Fibroblast of mammary gland (primary cell): Measurements from ENCODE around the gene INPP5A.

Source experiments
- DNase-seq: peaks from one replicate; pipeline ENCODE4 v3.0.0-alpha.2; 2010; ENCODE audit warnings: low read depth
- H3K4me3 ChIP-seq: 2 replicates; pipeline ENCODE4 v1.5.1; 2011; ENCODE audit warnings: low read depth, mild to moderate bottlenecking, low read length, moderate library complexity; ENCODE audit not compliant: control insufficient read depth
- CTCF ChIP-seq: conservative IDR thresholded peaks from 2 replicates; pipeline ENCODE4 v1.5.1; 2011; ENCODE audit warnings: low read depth, low read length, inconsistent platforms; ENCODE audit not compliant: control insufficient read depth, insufficient read depth

Gene INPP5A

DNA sequence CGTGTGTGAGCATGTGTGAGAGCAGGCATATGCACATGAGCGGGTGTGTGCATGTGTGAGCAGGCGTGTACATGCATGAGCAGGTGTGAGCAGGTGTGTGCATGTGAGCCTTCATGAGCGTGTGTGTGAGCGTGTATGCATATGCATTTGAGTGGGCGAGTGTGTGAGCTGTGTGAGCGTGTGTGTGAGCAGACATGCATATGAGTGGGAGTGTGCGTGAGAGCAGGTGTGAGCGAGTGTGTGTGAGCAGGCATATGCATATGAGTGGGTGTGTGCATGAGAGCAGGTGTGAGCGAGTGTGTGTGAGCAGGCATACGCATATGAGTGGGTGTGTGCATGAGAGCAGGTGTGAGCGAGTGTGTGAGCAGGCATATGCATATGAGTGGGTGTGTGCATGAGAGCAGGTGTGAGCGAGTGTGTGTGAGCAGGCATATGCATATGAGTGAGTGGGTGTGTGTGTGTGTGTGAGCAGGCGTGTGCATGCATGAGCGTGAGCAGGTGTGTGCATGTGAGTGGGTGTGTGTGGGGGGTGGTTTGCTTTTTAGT lies 217.7 kb downstream of the INPP5A start:
- DNase-seq: no peak
- TF ChIP-seq CTCF: no peak
- no peak overlapping the region for H3K4me3 ChIP-seq

DNA sequence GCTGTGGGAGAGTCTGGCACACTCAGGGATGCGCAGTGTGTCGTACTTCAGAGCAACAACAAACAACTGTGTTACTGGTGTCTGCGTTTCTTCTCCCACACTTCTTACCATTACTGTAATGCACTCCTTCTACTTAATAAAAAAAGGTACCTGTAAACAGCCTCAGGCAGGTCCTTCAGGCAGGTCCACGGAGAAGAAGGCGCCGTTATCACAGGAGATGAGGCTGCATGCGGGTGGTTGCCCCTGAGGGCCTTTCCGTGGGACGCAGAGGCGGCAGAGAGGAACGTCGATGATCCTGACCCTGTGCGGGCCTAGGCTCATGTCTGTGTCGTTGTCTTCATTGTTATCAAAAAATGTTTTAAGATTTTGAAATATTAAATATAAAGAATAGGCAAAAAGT lies 219.0 kb downstream of the INPP5A start:
- H3K4me3 ChIP-seq: no peak overlapping the region
- TF ChIP-seq CTCF: no peak
- no peak for DNase-seq

DNA sequence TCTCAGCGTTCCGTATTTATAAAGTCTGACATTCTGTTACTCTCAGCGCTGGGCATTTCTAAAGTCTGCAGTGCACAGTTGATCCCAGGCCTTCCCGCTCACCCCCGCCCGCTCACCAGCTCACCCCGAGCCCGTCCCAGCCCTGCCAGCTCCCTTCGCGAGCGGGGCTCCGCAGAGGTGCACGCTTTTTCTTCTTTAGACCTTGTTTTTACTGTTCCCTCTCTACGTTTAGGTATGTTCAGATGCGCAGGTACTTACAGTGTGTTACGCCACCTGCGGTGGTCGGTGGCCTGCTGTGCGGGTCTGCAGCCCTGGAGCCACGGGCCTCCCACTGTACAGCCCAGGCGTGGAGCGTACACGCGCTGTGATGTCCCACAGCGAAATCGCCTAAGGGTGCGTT lies 219.6 kb downstream of the INPP5A start:
- no peak overlapping the region for H3K4me3 ChIP-seq
- DNase-seq: no peak
- TF ChIP-seq CTCF: no peak

GRCh38 chr10:132758865-132759264 lies 221.3 kb downstream of the INPP5A start:
- DNase-seq: no peak
- no peak for TF ChIP-seq CTCF
- H3K4me3 ChIP-seq: no peak overlapping the region

DNA sequence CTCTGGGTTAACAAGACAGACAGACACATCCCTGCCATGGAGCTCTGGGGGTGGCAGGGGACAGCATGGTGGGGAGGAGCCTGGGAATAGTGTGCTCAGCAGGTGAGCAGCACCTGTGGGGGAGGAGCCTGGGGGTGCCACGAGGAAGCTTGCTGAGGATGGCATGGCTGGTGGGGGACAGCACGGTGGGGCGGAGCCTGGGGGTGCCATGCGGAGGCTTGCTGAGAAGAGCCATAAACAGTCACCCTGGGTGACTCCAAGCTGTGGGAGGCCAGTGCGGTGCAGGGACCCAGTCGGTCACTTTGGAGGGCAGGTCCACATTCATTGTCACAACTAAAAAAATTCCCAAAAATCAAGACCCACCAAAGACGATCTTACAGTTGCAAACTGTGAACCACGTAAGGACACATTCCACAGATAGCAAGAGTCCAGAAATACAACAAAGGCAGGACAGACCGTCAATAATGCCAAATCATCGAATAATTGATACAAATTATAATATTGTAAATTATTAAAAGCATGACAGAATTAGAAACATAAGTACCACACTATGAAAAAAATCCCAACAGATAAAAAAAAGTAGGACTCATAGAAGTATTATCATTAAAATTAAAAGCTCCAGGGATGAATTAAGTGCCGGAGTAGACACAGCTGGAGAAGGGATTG lies 223.9 kb downstream of the INPP5A start:
- TF ChIP-seq CTCF: no peak
- DNase-seq: no peak

GRCh38 chr10:132762267-132762666 lies 224.7 kb downstream of the INPP5A start:
- no peak overlapping the region for H3K4me3 ChIP-seq
- DNase-seq: no peak
- no peak for TF ChIP-seq CTCF

More for the DNA sequence above, 223.9 kb downstream of the INPP5A start:
- H3K4me3 ChIP-seq: no peak overlapping the region
